GM06990 (cell line): ENCODE data around the gene STK40.

Experiments used
- DNase-seq: peaks from one replicate; pipeline ENCODE4 v3.0.0-alpha.2; 2011; ENCODE audit not compliant: insufficient read length; ENCODE audit errors: extremely low read depth
- H3K27me3 ChIP-seq: replicated peaks from 2 replicates; pipeline ENCODE4 v1.6.0; 2011; ENCODE audit warnings: low read length; ENCODE audit not compliant: control insufficient read depth, insufficient read depth
- H3K36me3 ChIP-seq: 2 replicates; pipeline ENCODE4 v1.5.1; 2011; ENCODE audit warnings: low read length; ENCODE audit not compliant: control insufficient read depth, insufficient read depth
- H3K4me3 ChIP-seq: replicated peaks from 2 replicates; pipeline ENCODE4 v1.5.1; 2011; ENCODE audit warnings: low read depth, mild to moderate bottlenecking, control low read depth, low read length
- CTCF ChIP-seq: IDR thresholded peaks from 2 replicates; pipeline ENCODE4 v1.5.1; 2011; ENCODE audit warnings: low read length, control low read depth, mild to moderate bottlenecking, inconsistent platforms; ENCODE audit not compliant: insufficient read depth, poor library complexity, severe bottlenecking

Gene STK40

DNA sequence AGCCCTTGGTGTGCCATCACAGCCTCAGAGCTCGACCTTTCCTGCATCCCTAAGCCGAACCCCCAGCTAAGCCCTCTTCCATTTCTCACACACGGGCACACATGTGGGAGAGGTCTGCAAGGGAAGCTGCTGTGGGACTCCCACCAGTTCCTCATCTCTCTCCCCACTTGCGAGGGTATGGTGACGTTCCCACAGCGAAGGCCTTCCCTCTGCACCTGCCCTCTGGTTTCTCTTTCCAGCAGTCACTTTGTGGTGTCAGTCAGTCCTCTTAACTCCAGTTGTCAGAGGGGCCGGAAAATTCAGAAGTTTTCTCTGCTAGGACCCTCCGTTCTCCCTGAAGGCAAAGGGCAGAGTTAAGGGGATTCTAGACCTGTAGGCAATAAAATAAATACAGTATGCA lies 5.5 kb upstream of the STK40 start:
- Histone ChIP-seq H3K36me3 (peaks cover 8% of the 10 kb centered on the region), H3K4me3 (no peak overlapping the region), H3K27me3 (no peaks in the 10 kb centered on the region)
- no peak for TF ChIP-seq CTCF
- DNase-seq = no peak

DNA sequence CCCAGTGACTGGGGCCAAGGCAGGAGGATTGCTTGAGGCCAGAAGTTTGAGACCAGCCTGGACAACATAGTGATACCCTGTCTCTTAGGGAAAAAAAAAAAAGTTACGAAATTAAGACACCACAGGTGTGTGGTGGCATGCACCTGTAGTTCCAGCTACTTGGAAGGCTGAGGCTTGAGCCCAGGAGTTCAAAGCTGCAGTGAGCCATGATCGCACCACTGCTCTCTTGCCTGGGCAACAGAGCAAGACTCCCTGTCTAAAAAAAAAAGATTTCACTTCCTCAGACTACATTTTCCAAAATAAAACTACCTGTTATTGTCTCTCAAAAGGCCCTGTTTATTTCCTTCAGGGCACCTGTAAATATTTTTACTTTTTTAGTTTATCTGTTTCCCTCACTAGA lies 4.7 kb upstream of the STK40 start:
- H3K4me3 ChIP-seq = no peak overlapping the region
- H3K27me3 ChIP-seq = no peaks in the 10 kb centered on the region
- peaks cover 8% of the 10 kb centered on the region for H3K36me3 ChIP-seq
- DNase-seq = no peak
- no peak for TF ChIP-seq CTCF

- no peak for TF ChIP-seq CTCF
- no peaks in the 10 kb centered on the region for H3K27me3 ChIP-seq
- peaks cover 8% of the 10 kb centered on the region for H3K36me3 ChIP-seq
- no peak overlapping the region for H3K4me3 ChIP-seq
- DNase-seq = no peak
Observed at GRCh38 chr1:36389999-36390398, 4.3 kb upstream of the STK40 start.

- Histone ChIP-seq H3K4me3 (no peak overlapping the region), H3K27me3 (no peaks in the 10 kb centered on the region), H3K36me3 (peaks cover 8% of the 10 kb centered on the region)
- DNase-seq = no peak
- TF ChIP-seq CTCF = no peak
Observed at GRCh38 chr1:36389261-36389660, 3.5 kb upstream of the STK40 start.

- TF ChIP-seq CTCF = no peak
Observed at GRCh38 chr1:36387141-36387949, 1.6 kb upstream of the STK40 start.

More at GRCh38 chr1:36387141-36387949, 1.6 kb upstream of the STK40 start:
- DNase-seq = no peak
- peaks cover 2% of the 10 kb centered on the region for H3K36me3 ChIP-seq
- H3K27me3 ChIP-seq = no peaks in the 10 kb centered on the region
- peak overlapping the region; percentile 59 for H3K4me3 ChIP-seq
